Neural crest cell (in vitro differentiated cells): ENCODE measurements around the gene CLEC11A. TPM values are rescaled to one million over a fixed set of nuclear protein-coding genes. Genes with fewer than 3 reads are reported as not detected.

ENCODE experiments used
- DNase-seq: peaks from one replicate; pipeline ENCODE4 v3.0.0; 2021; ENCODE audit warnings: low read depth, mixed read lengths, low spot score
- H3K27ac Mint-ChIP-seq: one replicate; pipeline ENCODE4 v1.8.0; 2021; ENCODE audit warnings: mild to moderate bottlenecking, mixed read lengths; ENCODE audit not compliant: unreplicated experiment
- H3K27me3 Mint-ChIP-seq: 2 replicates; pipeline ENCODE4 v1.8.0; 2021; ENCODE audit warnings: low read depth, mild to moderate bottlenecking, mixed read lengths
- H3K36me3 Mint-ChIP-seq: 2 replicates; pipeline ENCODE4 v1.8.0; 2021; ENCODE audit warnings: low read depth, mild to moderate bottlenecking, mixed read lengths
- H3K4me1 Mint-ChIP-seq: 2 replicates; pipeline ENCODE4 v1.8.0; 2021; ENCODE audit warnings: mixed read lengths
- H3K4me3 Mint-ChIP-seq: one replicate; pipeline ENCODE4 v1.8.0; 2021; ENCODE audit warnings: mild to moderate bottlenecking, mixed read lengths
- H3K9me3 Mint-ChIP-seq: 2 replicates; pipeline ENCODE4 v1.8.0; 2021; ENCODE audit warnings: mixed read lengths
- long read RNA-seq: library from polyadenylated mRNA; unstranded; transcript quantifications from one replicate; pipeline ENCODE4 v2.0.0, GENCODE V29; 2020
- total RNA-seq: library from RNA; stranded (reverse); gene quantifications from 2 replicates; pipeline ENCODE4 v1.2.1, GENCODE V29; 2021
- TF ChIP-seq, protein P1 (sequence below): fragments of 200-600 bp; sonication (generic); conservative IDR thresholded peaks from 2 replicates; pipeline ENCODE4 v1.5.0; 2021; ENCODE audit warnings: antibody characterized with exemption, mild to moderate bottlenecking

Gene CLEC11A, protein sequence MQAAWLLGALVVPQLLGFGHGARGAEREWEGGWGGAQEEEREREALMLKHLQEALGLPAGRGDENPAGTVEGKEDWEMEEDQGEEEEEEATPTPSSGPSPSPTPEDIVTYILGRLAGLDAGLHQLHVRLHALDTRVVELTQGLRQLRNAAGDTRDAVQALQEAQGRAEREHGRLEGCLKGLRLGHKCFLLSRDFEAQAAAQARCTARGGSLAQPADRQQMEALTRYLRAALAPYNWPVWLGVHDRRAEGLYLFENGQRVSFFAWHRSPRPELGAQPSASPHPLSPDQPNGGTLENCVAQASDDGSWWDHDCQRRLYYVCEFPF
- 7.6 and 7.9 TPM in 2 replicates for total RNA-seq
- long read RNA-seq, result 0 reads

DNA sequence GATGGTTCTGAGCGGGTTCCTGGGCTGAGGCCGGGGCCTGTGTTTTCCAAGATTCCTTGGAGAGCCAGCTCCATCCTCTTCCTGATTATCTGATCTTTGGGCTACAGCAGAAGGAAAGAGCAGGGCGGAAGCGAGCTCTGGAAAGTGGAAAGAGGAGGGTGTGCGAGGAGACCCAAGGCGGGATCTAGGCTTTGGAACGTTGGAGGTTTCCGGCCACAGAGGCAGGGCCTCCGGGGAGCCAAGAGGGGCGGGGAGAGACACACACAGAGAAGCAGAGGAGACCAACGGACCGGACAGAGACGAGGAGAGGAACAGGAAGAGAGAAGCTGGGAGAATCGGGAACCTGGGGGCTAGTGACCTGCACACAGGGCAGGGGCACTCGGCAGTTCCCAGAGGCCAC lies at the start of gene CLEC11A:
Gene CLEC11A (plus strand): TSS at position 296 of the 400 bp plus-strand sequence. CDS start 162 bp downstream, outside the sequence.
- Mint-ChIP-seq H3K4me3 (peak within 1 kb of the TSS; percentile 91), H3K27ac (no peak within 1 kb of the TSS), H3K4me1 (peaks cover 38% of the 10 kb centered on the region), H3K27me3 (peaks cover 32% of the 10 kb centered on the region), H3K9me3 (no peaks in the 10 kb centered on the region), H3K36me3 (no peaks in the 10 kb centered on the region)
- TF ChIP-seq, protein P1, sequence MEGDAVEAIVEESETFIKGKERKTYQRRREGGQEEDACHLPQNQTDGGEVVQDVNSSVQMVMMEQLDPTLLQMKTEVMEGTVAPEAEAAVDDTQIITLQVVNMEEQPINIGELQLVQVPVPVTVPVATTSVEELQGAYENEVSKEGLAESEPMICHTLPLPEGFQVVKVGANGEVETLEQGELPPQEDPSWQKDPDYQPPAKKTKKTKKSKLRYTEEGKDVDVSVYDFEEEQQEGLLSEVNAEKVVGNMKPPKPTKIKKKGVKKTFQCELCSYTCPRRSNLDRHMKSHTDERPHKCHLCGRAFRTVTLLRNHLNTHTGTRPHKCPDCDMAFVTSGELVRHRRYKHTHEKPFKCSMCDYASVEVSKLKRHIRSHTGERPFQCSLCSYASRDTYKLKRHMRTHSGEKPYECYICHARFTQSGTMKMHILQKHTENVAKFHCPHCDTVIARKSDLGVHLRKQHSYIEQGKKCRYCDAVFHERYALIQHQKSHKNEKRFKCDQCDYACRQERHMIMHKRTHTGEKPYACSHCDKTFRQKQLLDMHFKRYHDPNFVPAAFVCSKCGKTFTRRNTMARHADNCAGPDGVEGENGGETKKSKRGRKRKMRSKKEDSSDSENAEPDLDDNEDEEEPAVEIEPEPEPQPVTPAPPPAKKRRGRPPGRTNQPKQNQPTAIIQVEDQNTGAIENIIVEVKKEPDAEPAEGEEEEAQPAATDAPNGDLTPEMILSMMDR, result no peak
- DNase-seq, result no peak

DNA sequence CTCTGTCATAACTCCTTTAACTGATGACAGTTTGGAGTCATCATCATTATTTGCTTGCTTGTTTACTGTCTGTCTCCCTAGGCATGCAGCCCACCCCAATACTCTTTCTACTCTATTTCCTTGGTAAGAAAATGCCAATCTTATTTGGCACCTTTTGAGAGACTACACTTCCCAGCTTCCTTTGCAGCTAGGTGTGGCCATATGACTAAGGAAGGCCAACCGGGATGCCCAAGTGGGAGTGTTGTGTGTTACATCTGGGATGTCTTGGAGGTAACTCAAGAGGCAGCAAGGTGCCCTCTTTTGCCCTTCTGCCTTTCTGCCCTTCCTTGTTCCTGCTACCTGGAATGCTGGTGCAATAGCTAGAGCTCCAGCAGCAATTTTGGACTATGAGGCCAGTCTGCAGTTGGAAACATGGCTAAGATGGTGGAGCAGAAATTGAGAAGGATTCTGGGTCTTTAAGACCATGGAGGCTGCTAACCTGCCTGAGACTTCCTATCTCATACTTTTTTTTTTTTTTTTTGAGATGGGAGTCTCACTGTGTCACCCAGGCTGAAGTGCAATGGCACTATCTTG lies 46.5 kb upstream of the CLEC11A start:
- Mint-ChIP-seq H3K4me3 (no peak overlapping the region), H3K36me3 (no peaks in the 10 kb centered on the region), H3K9me3 (no peaks in the 10 kb centered on the region), H3K27ac (no peak overlapping the region), H3K27me3 (peaks cover 77% of the 10 kb centered on the region), H3K4me1 (peaks cover 6% of the 10 kb centered on the region)
- TF ChIP-seq, protein P1, result no peak
- no peak for DNase-seq

DNA sequence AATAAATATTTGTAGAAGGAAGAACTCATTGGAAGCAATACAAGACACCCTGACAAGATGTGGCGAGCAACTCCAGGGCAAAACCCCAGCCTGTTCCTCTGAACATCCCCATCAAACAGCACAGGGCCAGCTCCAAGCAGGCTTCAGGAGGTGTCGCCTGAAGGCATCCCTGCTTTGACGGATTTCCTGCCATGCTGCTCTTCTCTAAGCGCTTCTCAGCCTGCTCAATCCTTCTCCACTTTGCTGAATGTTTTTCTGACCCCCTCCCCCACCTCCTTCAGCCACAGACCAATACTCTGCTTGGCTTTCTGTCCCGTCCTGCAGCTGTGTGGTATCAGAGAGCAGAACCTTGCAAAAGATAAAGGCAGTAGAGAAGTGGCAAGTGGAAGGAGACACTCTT lies 45.5 kb upstream of the CLEC11A start:
- Mint-ChIP-seq H3K4me3 (no peak overlapping the region), H3K27me3 (peaks cover 79% of the 10 kb centered on the region), H3K4me1 (peaks cover 6% of the 10 kb centered on the region), H3K36me3 (no peaks in the 10 kb centered on the region), H3K27ac (no peak overlapping the region), H3K9me3 (no peaks in the 10 kb centered on the region)
- no peak for DNase-seq
- TF ChIP-seq, protein P1, result no peak

DNA sequence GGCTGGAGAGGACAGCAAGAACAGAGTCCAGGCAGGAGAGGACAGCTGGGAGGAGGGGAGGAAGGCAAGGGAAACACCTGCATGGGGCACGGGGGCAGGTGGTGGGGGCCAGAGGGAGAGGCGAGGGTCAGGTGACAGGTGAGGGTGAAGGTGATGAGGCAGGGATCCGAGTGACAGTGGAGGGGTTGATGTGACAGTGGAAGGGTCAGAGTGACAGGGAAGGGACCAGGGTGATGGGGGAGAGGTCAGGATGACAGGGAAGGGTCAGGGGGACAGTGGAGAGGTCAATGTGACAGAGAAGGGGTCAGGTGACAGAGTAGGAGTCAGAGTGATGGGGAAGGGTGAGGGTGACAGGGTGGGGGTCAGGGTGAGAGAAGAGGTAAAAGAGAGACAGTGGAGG lies 44.8 kb upstream of the CLEC11A start:
- Mint-ChIP-seq H3K27me3 (peaks cover 79% of the 10 kb centered on the region), H3K9me3 (no peaks in the 10 kb centered on the region), H3K4me1 (peaks cover 6% of the 10 kb centered on the region), H3K27ac (no peak overlapping the region), H3K4me3 (no peak overlapping the region), H3K36me3 (no peaks in the 10 kb centered on the region)
- no peak for DNase-seq
- TF ChIP-seq, protein P1, result no peak

DNA sequence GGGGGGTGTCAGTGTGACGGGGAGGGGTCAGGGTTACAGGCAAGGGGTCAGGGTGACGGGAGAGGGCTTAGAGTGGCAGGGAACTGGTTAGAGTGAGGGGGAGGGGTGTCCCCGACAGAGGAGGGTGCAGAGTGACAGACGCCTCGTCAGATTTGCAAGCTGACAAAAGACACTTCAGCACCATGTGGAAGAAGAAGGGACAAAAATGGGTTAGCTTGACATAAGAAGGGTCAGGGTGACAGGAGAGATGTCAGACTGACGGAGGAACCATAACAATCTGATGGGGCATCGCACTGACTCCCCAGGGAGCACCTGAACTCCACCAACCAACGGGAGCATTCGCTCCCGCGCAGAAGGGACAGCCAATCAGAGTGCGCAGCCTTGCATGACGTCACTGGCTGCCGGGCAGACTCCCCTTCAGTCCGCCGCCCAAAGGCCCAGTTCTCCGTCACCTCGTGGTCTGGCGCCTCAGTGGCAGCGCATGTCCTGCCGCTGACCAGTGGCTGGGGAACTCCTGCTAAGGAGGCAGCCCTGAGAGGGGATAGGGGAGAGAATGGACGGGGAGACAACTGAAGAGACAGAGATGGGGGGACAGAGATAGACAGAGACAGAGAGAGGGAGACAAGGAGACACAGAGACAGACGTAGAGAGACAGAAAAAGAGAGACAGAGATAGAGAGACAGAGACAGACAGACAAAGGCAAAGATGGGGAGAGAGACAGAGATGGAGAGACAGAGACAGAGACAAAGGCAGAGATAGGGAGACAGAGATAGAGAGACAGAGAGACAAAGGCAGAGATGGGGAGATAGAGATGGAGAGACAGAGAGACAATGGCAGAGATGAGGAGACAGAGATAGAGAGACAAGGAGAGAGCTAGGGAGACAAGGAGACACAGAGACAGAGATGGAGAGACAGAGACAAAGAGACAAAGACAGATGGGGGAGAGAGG lies 43.7 kb upstream of the CLEC11A start:
- Mint-ChIP-seq H3K9me3 (no peaks in the 10 kb centered on the region), H3K36me3 (no peaks in the 10 kb centered on the region), H3K4me3 (no peak overlapping the region), H3K27ac (no peak overlapping the region), H3K27me3 (peaks cover 79% of the 10 kb centered on the region), H3K4me1 (peaks cover 6% of the 10 kb centered on the region)
- peak; percentile 80 for DNase-seq
- TF ChIP-seq, protein P1, result no peak
